Fibroblast of mammary gland (primary cell): ENCODE data around the gene SEZ6L2.
"Not testable (repeated sequence)": the region's sequence is repeated elsewhere in the genome, so short reads cannot be mapped to it uniquely, and the experiment has no call there.

Source experiments
- DNase-seq: peaks from one replicate; pipeline ENCODE4 v3.0.0-alpha.2; 2010; ENCODE audit warnings: low read depth
- H3K4me3 ChIP-seq: 2 replicates; pipeline ENCODE4 v1.5.1; 2011; ENCODE audit warnings: low read depth, mild to moderate bottlenecking, low read length, moderate library complexity; ENCODE audit not compliant: control insufficient read depth
- TF ChIP-seq, protein P1 (sequence below): conservative IDR thresholded peaks from 2 replicates; pipeline ENCODE4 v1.5.1; 2011; ENCODE audit warnings: low read depth, low read length, inconsistent platforms; ENCODE audit not compliant: control insufficient read depth, insufficient read depth

The SEZ6L2 gene

DNA sequence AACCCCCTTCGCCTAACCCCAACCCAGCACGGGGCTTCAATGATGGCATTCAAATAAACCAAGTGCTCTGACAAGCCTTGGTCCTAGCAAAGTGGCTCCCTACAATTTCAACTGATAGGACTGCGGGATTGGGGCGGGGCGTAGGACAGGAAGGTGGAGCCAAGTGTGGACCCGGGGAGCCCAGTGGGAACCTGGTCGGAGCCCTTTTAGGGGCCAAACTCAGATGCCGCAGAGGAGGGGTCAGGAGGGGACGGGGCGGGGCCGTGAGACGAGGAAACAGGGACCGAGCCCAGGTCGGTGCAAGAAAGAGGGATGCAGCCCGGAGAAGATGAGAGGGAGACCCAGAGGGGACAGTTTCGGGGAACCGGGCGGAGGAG, 23.1 kb downstream of the SEZ6L2 start:
- TF ChIP-seq, protein P1, sequence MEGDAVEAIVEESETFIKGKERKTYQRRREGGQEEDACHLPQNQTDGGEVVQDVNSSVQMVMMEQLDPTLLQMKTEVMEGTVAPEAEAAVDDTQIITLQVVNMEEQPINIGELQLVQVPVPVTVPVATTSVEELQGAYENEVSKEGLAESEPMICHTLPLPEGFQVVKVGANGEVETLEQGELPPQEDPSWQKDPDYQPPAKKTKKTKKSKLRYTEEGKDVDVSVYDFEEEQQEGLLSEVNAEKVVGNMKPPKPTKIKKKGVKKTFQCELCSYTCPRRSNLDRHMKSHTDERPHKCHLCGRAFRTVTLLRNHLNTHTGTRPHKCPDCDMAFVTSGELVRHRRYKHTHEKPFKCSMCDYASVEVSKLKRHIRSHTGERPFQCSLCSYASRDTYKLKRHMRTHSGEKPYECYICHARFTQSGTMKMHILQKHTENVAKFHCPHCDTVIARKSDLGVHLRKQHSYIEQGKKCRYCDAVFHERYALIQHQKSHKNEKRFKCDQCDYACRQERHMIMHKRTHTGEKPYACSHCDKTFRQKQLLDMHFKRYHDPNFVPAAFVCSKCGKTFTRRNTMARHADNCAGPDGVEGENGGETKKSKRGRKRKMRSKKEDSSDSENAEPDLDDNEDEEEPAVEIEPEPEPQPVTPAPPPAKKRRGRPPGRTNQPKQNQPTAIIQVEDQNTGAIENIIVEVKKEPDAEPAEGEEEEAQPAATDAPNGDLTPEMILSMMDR = no peak
- no peak for DNase-seq
- peak overlapping the region; percentile 26 for H3K4me3 ChIP-seq

DNA sequence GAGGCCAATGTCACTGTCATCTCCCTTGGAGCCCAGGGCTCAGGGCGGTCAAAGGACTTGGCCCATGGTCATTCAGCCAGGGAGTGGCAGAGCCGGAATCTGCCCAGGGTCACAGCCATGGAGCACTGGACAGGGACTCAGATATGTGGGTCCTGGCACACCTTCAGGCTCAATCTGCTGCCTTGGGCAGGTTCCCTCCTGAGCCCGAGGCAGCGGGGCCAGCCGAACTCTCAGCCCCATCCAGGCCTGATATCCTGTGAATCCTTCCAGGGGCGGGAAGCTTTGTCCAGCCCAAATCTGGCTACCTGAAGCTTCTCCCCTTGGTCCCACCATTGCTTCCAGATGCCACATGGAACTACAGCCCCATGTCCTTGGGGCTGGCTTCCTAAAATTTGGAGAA, 24.1 kb downstream of the SEZ6L2 start:
- TF ChIP-seq, protein P1 = no peak
- no peak overlapping the region for H3K4me3 ChIP-seq
- DNase-seq = no peak

DNA sequence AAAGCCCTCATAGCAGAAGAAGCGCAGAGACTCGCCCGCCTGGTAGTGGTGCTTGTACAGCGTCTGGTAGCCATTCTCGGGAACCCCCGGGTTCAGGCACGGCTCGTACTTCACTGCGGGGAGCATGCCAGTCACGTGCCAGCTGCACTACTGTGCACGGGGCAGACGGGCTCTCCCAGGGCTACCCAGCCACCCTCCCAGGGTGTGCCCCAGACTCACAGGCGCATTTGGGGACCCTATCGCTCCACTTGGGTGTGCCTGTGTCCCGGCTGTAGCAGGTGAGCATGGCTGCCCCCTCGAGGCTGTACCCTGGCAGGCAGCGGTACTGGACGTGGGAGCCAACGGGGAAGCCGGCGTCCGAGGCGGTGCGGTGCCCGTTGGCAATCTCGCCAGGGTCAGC, 26.0 kb downstream of the SEZ6L2 start:
- TF ChIP-seq, protein P1 = no peak
- DNase-seq = no peak
- H3K4me3 ChIP-seq = no peak overlapping the region

DNA sequence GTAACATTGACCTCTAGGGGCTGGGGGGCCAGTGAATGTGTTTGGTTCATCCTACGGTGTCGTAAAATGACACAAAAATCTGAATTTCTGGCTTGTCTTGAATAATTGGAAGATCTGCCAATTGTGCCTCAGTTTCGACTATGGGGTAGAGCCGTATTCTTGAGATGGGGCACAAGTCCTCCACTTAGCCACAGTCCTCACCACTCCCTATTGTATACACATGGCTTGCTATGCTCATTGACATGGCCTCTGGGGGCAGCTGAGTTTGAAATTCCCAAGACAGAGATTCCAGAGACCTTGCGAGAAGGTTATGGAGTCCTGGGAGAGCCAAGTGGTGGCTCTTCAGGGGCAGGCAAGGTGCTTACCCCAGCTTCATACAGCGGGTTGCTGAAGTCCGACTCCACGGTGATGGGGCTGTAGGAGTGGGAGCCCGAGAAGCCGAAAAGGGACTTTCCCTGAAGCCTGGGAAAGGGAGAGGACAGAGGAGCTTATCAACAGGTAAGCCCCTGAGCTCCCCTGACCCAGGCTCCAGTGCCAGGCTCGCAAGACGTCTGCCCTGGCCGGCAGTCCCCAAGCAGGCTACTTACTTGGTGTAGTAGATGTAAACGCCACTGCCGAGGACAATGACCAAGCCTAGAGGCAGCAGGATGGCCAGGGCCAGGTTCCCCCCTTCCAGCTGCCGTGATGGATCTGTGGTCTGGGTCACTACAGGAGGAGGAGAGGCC, 27.4 kb downstream of the SEZ6L2 start:
- TF ChIP-seq, protein P1 = no peak
- H3K4me3 ChIP-seq = no peak overlapping the region
- DNase-seq = no peak

DNA sequence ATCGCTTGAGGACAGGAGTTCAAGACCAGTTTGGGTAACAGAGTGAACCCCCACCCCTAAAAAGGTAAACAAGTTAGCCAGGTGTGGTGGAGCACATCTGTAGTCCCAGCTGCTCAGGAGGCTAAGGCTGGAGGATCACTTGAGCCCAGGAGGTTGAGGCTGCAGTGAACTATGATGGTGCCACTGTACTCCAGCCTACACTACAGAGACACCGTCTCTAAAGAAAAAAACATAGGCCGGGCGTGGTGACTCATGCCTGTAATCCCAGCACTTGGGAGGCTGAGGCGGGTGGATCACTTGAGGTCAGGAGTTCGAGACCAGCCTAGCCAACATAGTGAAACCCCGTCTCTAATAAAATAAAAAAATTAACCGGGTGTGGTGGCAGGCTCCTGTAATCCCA, 30.3 kb downstream of the SEZ6L2 start:
- H3K4me3 ChIP-seq, DNase-seq: not testable (repeated sequence)

DNA sequence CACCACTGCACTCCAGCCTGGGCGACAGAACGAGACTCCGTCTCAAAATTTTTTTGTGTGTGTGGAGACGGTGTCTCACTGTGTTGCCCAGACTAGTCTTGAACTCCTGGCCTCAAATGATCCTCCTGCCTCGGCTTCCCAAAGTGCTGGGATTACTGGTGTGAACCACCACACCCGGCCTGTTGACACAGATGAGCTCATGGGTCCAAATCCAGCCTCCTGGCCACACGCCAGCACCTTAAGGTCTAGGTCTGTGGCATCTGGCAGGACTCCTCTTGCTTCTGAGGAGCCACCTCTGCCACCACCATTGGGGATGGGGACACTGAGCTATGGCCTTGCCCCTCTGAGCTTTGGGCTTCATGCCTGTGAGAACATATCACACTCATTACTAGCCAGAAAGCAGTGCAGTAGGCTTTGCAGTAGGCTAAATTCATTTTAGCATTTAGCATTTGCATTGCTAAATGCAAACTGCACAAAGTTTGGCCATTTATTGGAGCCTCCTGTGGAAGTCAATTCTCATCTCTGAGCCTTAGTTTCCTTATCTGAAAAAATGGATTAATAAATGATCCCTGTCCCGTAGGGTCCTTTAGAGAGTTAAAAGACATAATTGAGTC, 30.8 kb downstream of the SEZ6L2 start:
- H3K4me3 ChIP-seq = no peak overlapping the region
- TF ChIP-seq, protein P1 = no peak
- no peak for DNase-seq

DNA sequence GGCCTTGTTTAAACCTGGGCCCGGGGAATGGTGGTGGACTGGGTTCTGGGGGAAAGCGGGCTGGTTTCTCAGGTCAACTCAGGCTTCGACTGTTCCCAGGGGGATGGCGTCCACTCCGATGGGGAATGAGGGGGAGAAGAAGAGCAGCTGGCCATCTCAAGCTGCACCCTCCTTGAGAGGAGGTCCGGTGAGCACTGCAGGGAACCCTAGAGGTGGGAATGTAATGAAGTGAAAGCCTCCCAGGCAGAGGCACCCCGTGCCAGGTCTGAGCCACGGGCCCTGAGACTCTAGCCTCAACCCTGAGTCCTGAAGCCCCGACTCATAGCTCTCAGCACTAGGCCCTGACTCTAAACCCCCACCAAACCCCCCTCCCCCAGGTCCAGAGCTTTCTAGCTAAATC, 35.1 kb downstream of the SEZ6L2 start:
- TF ChIP-seq, protein P1 = no peak
- DNase-seq = no peak
- no peak overlapping the region for H3K4me3 ChIP-seq
